Thymus (tissue), 11 donors: ENCODE data around the gene LRMDA. TPM values are rescaled to one million over a fixed set of nuclear protein-coding genes. Genes with fewer than 3 reads are reported as not detected.

Experiments used
- DNase-seq, 9 donors: peaks; one replicate each; pipeline ENCODE4 v3.0.0-alpha.2; 2013; ENCODE audit warnings: low spot score in 9 of 9, low read depth in 6 of 9, missing footprints in 1 of 9
- H3K27ac ChIP-seq, 2 donors: one replicate each; pipeline ENCODE4 v1.5.1; 2013; ENCODE audit warnings: control low read depth in 1 of 2, low read depth in 1 of 2, low read length in 1 of 2, mild to moderate bottlenecking in 1 of 2, moderate library complexity in 1 of 2
- H3K27me3 ChIP-seq, 2 donors: one replicate each; pipeline ENCODE4 v1.5.1; 2013; ENCODE audit warnings: low read length in 1 of 2; ENCODE audit not compliant: control insufficient read depth in 2 of 2, insufficient read depth in 1 of 2
- H3K36me3 ChIP-seq, 2 donors: one replicate each; pipeline ENCODE4 v1.5.1; 2013; ENCODE audit warnings: low read length in 1 of 2, mild to moderate bottlenecking in 1 of 2, moderate library complexity in 1 of 2; ENCODE audit not compliant: control insufficient read depth in 2 of 2, insufficient read depth in 2 of 2
- H3K4me1 ChIP-seq, 2 donors: one replicate each; pipeline ENCODE4 v1.5.1; 2013; ENCODE audit warnings: low read length in 2 of 2; ENCODE audit not compliant: control insufficient read depth in 2 of 2, insufficient read depth in 2 of 2
- H3K4me3 ChIP-seq, 2 donors: one replicate each; pipeline ENCODE4 v1.5.1; 2013; ENCODE audit warnings: low read length in 2 of 2, control low read depth in 1 of 2, mild to moderate bottlenecking in 1 of 2
- H3K9me3 ChIP-seq, 2 donors: one replicate each; pipeline ENCODE4 v1.5.1; 2013; ENCODE audit warnings: low read length in 1 of 2, mild to moderate bottlenecking in 1 of 2; ENCODE audit not compliant: control insufficient read depth in 2 of 2, insufficient read depth in 1 of 2
- WGBS: extraction: QIAGEN DNeasy Blood & Tissue Kit; methylation state at CpG from one replicate; pipeline ENCODE4 v1.1.7; 2013; 5-methylcytosine and 5-hydroxymethylcytosine counted together
- polyA plus RNA-seq: library from polyadenylated mRNA; stranded (reverse); fragments of 200-250 nt; gene quantifications from one replicate; pipeline ENCODE4 v1.2.3, GENCODE V29; 2013
- total RNA-seq: library from RNA; stranded (reverse); fragments of 120-200 nt; gene quantifications from one replicate; pipeline ENCODE4 v1.2.4, GENCODE V29; 2013
- donor health status: healthy.

Gene LRMDA
- total and polyA plus RNA-seq, 2 donors = 2.5 to 4.6 TPM

DNA sequence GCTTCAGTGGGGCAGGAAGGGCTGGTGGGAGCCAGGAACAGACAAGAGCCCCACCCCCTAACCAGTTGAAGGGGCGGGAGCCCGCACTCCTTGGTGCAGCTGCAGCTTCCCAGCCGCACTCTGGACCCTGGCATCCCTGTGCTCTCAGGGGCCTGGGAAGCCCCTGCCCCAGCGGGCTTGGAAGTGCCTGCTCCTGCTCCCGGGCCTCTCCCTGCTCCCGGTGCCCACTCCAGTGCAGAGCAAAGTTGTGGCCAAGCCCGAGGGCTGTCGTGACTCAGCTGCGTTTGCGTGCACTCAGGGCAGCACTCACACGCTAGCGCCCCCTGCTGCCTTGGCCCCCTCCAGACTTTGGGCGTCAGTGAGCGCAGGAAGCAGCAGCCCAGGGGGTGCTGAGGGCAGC lies 883.8 kb downstream of the LRMDA start:
- DNase-seq = no peak
- no peaks in the 10 kb centered on the region for H3K36me3 ChIP-seq
- H3K9me3 ChIP-seq = no peaks in the 10 kb centered on the region
- H3K4me3 ChIP-seq = no peak overlapping the region
- no peaks in the 10 kb centered on the region for H3K27me3 ChIP-seq
- H3K27ac ChIP-seq = no peak overlapping the region
- 97% methylated on average over 14 of the region's 14 CpGs for WGBS
- H3K4me1 ChIP-seq = no peaks in the 10 kb centered on the region

DNA sequence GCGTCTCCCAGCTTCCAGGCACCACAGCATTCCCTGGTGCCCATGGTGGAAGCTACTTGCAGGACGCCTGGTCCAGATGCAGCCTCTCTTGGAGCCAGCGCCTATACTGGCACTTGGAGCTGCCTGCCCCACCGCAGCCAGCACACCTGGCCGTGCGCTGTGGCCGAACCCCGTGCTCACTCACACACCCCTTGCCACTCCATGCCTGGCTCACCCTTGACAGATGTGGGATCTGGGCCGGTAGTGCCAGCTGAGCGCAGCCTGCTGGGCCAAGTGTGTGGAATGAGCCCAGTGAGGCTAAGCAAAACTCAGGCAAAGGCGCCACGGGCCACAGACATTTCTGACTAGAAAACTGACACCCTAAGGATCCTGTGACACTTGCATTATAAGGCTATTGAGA lies 884.8 kb downstream of the LRMDA start:
- H3K27ac ChIP-seq = no peak overlapping the region
- WGBS = 97% methylated on average over 12 of the region's 12 CpGs
- no peak for DNase-seq
- H3K9me3 ChIP-seq = no peaks in the 10 kb centered on the region
- H3K36me3 ChIP-seq = no peaks in the 10 kb centered on the region
- H3K4me3 ChIP-seq = no peak overlapping the region
- H3K4me1 ChIP-seq = no peaks in the 10 kb centered on the region
- no peaks in the 10 kb centered on the region for H3K27me3 ChIP-seq

GRCh38 chr10:76317078-76317477 lies 885.7 kb downstream of the LRMDA start:
- Histone ChIP-seq H3K27ac (no peak overlapping the region), H3K9me3 (no peaks in the 10 kb centered on the region), H3K4me1 (no peaks in the 10 kb centered on the region), H3K27me3 (no peaks in the 10 kb centered on the region), H3K36me3 (no peaks in the 10 kb centered on the region), H3K4me3 (no peak overlapping the region)
- no peak for DNase-seq
- 91% methylated on average over 4 of the region's 4 CpGs for WGBS

- no peak overlapping the region for H3K27ac ChIP-seq
- H3K4me3 ChIP-seq = no peak overlapping the region
- 60% methylated on average over 2 of the region's 2 CpGs for WGBS
- DNase-seq = no peak
- no peaks in the 10 kb centered on the region for H3K27me3 ChIP-seq
- no peaks in the 10 kb centered on the region for H3K9me3 ChIP-seq
- H3K36me3 ChIP-seq = no peaks in the 10 kb centered on the region
- H3K4me1 ChIP-seq = no peaks in the 10 kb centered on the region
Measured at GRCh38 chr10:76318211-76318610, 886.8 kb downstream of the LRMDA start.

DNA sequence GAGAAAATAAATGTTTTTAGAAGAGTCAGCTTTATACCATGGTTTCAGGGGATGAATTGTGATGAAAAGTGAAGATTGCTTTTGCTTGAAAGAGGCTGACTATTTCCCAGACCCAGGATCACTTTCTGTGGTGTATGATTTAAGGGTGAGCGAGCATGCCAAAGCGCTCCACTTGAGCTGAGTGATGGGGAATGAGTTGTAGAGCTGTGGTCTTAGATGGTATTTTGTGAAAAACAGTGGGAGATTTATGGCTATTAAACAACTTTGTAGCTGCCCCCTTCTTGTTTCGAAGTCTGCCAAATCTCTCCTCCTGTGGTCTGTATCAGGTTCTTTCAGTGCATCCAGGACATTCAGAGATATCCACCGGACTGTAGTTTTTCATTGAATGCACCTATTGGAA lies 888.2 kb downstream of the LRMDA start:
- H3K4me1 ChIP-seq = no peaks in the 10 kb centered on the region
- no peak overlapping the region for H3K27ac ChIP-seq
- no peak for DNase-seq
- H3K27me3 ChIP-seq = no peaks in the 10 kb centered on the region
- no peaks in the 10 kb centered on the region for H3K9me3 ChIP-seq
- no peak overlapping the region for H3K4me3 ChIP-seq
- H3K36me3 ChIP-seq = no peaks in the 10 kb centered on the region
- WGBS = 94% methylated on average over 4 of the region's 4 CpGs

DNA sequence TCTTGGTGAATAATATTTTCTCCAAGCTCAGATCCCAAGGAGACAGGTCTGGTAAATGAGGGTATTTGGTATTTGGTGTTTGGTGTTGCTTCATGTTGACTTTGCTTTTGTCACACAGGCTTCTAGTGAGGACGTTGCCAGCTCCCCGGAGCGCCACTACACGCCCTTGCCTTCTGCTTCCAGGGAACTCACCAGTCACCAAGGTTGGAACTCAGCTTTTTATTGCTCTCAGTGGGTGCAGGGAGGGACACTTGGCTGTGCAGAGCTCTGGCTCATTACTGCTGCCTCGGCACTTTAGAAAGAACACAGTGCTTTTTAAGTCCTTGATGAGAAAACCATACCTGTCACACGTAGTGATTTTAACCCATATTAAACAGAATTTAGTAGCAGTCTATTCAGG lies 892.9 kb downstream of the LRMDA start:
- H3K4me1 ChIP-seq = no peaks in the 10 kb centered on the region
- H3K27me3 ChIP-seq = no peaks in the 10 kb centered on the region
- 93% methylated on average over 6 of the region's 6 CpGs for WGBS
- H3K4me3 ChIP-seq = no peak overlapping the region
- no peaks in the 10 kb centered on the region for H3K9me3 ChIP-seq
- H3K27ac ChIP-seq = no peak overlapping the region
- H3K36me3 ChIP-seq = no peaks in the 10 kb centered on the region
- no peak for DNase-seq

DNA sequence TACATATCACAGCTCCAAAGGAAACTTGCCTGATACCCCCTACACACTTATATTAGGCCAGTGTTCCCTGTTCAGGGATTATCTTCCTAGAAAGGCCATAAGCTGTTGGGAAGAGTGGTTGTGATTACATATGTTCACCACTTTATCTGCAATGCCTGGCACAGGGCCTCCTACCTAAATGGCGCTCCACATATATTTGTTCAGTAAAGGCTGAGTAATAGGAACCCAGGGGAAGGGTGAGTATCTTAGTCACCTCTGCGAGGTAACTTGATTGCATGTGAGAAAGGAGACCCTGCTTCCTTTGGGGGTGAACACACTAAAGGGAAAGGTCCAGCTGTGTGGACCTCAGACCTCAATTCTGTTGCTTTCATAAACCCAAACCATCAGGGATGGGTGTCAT lies 896.0 kb downstream of the LRMDA start:
- Histone ChIP-seq H3K27me3 (no peaks in the 10 kb centered on the region), H3K36me3 (no peaks in the 10 kb centered on the region), H3K4me1 (no peaks in the 10 kb centered on the region), H3K9me3 (no peaks in the 10 kb centered on the region), H3K4me3 (no peak overlapping the region), H3K27ac (no peak overlapping the region)
- no peak for DNase-seq
- 96% methylated on average over 2 of the region's 2 CpGs for WGBS

DNA sequence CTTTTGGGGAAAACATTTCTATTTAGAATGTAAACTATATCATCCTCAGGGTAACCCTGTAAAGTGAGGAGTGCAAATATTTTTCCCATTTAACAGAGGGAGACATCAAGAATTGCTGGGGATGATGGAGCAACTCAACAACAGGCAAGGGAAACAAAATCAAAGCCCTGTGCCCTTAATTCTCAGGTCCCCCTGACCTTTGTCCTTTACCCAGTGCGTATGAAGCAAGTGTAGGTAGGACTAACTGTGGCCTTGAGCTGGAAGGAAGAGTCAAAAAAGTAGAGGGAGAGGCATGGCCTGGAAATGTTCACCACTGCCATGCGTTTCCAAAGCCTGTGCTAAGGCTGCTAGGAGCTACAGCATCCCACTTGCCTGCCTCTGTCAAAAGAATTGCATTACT lies 896.9 kb downstream of the LRMDA start:
- DNase-seq = no peak
- Histone ChIP-seq H3K27ac (no peak overlapping the region), H3K27me3 (no peaks in the 10 kb centered on the region), H3K36me3 (no peaks in the 10 kb centered on the region), H3K4me3 (no peak overlapping the region), H3K9me3 (no peaks in the 10 kb centered on the region), H3K4me1 (no peaks in the 10 kb centered on the region)
- 99% methylated on average over 2 of the region's 2 CpGs for WGBS

DNA sequence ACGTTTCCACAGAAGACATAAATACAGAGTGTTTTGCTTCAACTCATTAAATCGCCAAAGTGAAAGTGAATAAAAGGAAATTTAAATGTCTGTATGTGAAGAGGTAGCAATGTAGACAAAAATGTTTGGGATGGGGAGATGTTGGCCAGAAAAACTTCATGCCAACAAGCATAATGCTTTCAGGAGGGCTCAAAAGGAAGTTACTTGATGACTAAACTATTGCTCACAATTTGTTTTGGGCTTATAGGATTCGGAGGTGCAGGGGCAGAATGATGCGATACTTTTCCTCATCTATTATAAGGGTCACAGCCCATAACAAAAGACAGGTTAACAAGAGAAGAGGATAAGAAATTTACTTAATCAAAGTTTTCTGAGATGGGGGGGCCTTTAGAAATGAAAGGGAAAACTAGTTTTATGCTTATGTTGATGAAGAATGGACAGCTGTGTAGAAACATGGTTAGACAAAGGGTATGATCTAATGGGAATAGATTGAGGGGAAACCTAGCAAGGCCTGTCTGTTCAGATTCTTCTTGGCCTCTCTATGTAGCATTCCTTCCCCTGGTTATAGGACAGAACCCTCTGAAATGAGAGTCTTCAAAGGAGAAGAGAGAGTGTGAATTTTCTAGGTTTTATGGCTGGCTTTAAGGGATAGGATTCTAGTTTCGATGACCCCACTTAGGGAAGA lies 898.6 kb downstream of the LRMDA start:
- 92% methylated on average over 5 of the region's 5 CpGs for WGBS

GRCh38 chr10:76331742-76332141 lies 900.3 kb downstream of the LRMDA start:
- no peaks in the 10 kb centered on the region for H3K36me3 ChIP-seq
- no peak overlapping the region for H3K27ac ChIP-seq
- WGBS = 91% methylated on average over 4 of the region's 4 CpGs
- H3K9me3 ChIP-seq = no peaks in the 10 kb centered on the region
- no peak overlapping the region for H3K4me3 ChIP-seq
- H3K27me3 ChIP-seq = no peaks in the 10 kb centered on the region
- no peak for DNase-seq
- H3K4me1 ChIP-seq = no peaks in the 10 kb centered on the region

More for the DNA sequence above, 898.6 kb downstream of the LRMDA start:
- no peak for DNase-seq
- Histone ChIP-seq H3K27ac (no peak overlapping the region), H3K4me1 (no peaks in the 10 kb centered on the region), H3K4me3 (no peak overlapping the region), H3K36me3 (no peaks in the 10 kb centered on the region), H3K27me3 (no peaks in the 10 kb centered on the region), H3K9me3 (no peaks in the 10 kb centered on the region)
